GM19467 (cell line): ENCODE measurements around the gene GPR18.
"Not testable (repeated sequence)": the region's sequence is repeated elsewhere in the genome, so short reads cannot be mapped to it uniquely, and the experiment has no call there.

Experiments
- ATAC-seq: cut with Tn5 transposase; IDR thresholded peaks from one replicate; pipeline ENCODE4 v1.9.1; 2021; ENCODE audit warnings: mild to moderate bottlenecking, moderate library complexity; ENCODE audit not compliant: unreplicated experiment

The GPR18 gene

GRCh38 chr13:99211421-99212035, 46.7 kb downstream of the GPR18 start:
- ATAC-seq = no peak

- not testable (repeated sequence) for ATAC-seq
Measured at GRCh38 chr13:99210627-99211026, 47.6 kb downstream of the GPR18 start.

- ATAC-seq = no peak
Measured at GRCh38 chr13:99208845-99209527, 49.2 kb downstream of the GPR18 start.

- ATAC-seq = no peak
Measured at GRCh38 chr13:99208185-99208584, 50.0 kb downstream of the GPR18 start.

- no peak for ATAC-seq
Measured at GRCh38 chr13:99207511-99207910, 50.7 kb downstream of the GPR18 start.

- no peak for ATAC-seq
Measured at GRCh38 chr13:99206873-99207272, 51.3 kb downstream of the GPR18 start.

- ATAC-seq = no peak
Measured at GRCh38 chr13:99206226-99206625, 52.0 kb downstream of the GPR18 start.

GRCh38 chr13:99205621-99206220, 52.5 kb downstream of the GPR18 start:
- no peak for ATAC-seq
